IPS-15b (cell line): ENCODE data around the gene ANKRD24.
"Not testable (repeated sequence)": the region's sequence is repeated elsewhere in the genome, so short reads cannot be mapped to it uniquely, and the experiment has no call there.

Experiments
- H3K27me3 ChIP-seq: one replicate; pipeline ENCODE4 v1.6.1; 2013; ENCODE audit warnings: low read length; ENCODE audit not compliant: control insufficient read depth, insufficient read depth
- H3K36me3 ChIP-seq: one replicate; pipeline ENCODE4 v1.6.1; 2013; ENCODE audit warnings: low read length; ENCODE audit not compliant: control insufficient read depth, insufficient read depth
- H3K4me1 ChIP-seq: one replicate; pipeline ENCODE4 v1.6.1; 2013; ENCODE audit warnings: mild to moderate bottlenecking, low read length; ENCODE audit not compliant: control insufficient read depth, insufficient read depth
- H3K4me3 ChIP-seq: one replicate; pipeline ENCODE4 v1.5.1; 2013; ENCODE audit warnings: low read depth, low read length
- H3K9ac ChIP-seq: one replicate; pipeline ENCODE4 v1.6.1; 2013; ENCODE audit warnings: low read depth, mild to moderate bottlenecking, low read length
- H3K9me3 ChIP-seq: one replicate; pipeline ENCODE4 v1.6.1; 2013; ENCODE audit warnings: mild to moderate bottlenecking, low read length; ENCODE audit not compliant: control insufficient read depth, insufficient read depth

ANKRD24 gene

DNA sequence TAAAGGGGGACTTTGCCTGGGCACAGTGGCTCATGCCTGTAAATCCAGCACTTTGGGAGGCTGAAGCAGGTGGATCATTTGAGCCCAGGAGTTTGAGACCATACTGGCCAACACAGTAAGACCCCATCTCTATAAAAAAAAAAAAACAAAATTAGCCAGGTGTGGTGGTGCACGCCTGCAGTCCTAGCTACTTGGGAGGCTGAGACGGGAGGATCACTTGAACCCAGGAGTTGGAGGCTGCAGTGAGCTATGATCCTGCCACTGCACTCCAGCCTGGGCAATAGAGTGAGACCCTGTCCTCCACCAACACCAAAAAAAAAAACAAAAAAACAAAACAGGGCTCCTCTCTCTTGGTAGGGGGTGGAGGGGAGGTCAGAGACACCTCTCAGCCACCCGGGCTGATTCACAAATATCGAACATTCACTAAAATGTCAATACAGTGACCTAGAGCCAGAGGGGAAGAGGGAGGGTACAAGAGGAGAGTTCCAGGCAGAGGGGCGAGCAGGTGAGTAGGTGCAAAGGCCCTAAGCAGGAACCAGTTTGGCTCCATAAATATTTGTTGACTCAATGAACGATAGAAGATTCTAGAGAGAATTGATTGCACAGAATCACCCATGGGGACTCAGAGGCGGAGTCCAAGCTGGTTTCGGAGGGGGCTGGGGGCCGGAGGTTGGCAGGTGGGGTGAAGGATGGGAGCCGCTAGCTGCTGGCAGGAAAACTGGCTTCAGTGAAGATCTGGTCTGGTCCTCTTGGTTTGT is 30.1 kb upstream of the ANKRD24 start:
- H3K4me3 ChIP-seq: no peak overlapping the region
- H3K36me3 ChIP-seq: no peaks in the 10 kb centered on the region
- H3K9me3 ChIP-seq: no peaks in the 10 kb centered on the region
- H3K9ac ChIP-seq: no peak overlapping the region
- no peaks in the 10 kb centered on the region for H3K4me1 ChIP-seq
- H3K27me3 ChIP-seq: no peaks in the 10 kb centered on the region

DNA sequence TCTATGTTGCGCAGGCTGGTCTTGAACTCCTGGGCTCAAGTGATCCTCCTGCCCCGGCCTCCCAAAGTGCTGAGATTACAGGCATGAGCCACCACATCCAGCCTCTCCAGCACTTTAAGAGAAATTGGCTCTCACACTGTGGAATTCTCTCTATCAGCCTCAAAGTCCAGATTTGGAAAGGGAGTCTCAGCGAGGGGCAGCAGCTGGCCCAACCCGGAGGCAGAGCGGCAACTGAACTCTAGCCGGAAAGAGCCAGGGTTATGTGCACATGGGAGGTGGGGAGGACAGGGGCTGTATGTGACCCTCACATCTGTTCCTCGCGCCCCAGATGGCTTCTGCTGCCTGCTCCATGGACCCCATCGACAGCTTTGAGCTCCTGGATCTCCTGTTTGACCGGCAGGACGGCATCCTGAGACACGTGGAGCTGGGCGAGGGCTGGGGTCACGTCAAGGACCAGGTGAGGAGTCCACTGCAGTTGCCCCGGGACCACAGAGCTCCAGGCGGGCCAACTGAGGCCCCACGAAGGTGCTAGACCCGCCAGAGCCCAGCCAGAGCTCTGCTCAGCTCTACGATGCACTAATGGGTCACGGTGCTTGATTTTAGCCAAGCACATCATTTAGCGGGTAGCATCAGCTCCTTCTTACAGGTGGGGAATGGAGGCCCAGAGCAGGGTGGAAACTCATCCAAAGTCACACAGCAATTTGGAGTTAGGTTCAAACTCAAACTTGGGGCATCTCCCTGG is 27.7 kb upstream of the ANKRD24 start:
- Histone ChIP-seq H3K4me1 (no peaks in the 10 kb centered on the region), H3K9me3 (no peaks in the 10 kb centered on the region), H3K36me3 (no peaks in the 10 kb centered on the region), H3K9ac (no peak overlapping the region), H3K27me3 (no peaks in the 10 kb centered on the region), H3K4me3 (no peak overlapping the region)

DNA sequence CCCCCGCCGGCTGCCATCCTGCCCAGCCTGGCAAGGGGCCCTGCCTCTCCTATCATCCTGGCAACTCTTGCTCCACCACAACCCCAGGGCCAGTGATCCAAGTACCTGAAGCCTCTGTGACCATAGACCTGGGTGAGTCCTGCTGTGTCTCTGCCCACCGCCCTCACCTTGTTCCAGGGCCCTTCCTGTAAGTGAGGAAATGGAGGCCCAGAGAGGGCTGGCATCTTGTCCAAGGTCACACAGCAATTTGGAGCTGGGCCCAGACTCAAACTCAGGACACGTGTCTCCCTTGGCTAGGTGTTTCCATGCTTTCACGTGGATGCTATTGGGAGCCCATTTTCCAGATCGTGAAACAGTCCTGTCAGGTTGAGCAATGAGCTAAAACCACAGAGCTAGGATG is 25.3 kb upstream of the ANKRD24 start:
- no peaks in the 10 kb centered on the region for H3K36me3 ChIP-seq
- H3K9me3 ChIP-seq: no peaks in the 10 kb centered on the region
- no peaks in the 10 kb centered on the region for H3K27me3 ChIP-seq
- H3K4me1 ChIP-seq: no peaks in the 10 kb centered on the region
- H3K9ac ChIP-seq: no peak overlapping the region
- no peak overlapping the region for H3K4me3 ChIP-seq

DNA sequence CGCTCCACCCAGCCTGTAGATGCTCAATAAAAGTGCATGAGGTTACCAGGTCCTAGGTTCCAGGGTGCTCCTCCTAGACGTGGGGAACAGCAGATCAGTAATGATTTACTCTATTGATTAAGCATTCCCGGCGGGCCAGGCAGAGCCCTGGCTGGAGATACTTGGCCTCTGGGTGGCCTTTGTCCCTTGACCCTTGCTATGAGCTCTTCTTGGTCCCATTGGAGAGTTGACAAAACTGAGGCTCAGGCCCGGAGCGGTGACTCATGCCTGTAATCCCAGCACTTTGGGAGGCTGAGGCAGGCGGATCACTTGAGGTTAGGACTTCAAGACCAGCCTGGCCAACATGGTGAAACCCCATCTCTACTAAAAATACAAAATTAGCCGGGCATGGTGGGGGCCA is 24.5 kb upstream of the ANKRD24 start:
- not testable (repeated sequence) for H3K9ac ChIP-seq, H3K36me3 ChIP-seq, H3K27me3 ChIP-seq, H3K9me3 ChIP-seq, H3K4me1 ChIP-seq, H3K4me3 ChIP-seq

DNA sequence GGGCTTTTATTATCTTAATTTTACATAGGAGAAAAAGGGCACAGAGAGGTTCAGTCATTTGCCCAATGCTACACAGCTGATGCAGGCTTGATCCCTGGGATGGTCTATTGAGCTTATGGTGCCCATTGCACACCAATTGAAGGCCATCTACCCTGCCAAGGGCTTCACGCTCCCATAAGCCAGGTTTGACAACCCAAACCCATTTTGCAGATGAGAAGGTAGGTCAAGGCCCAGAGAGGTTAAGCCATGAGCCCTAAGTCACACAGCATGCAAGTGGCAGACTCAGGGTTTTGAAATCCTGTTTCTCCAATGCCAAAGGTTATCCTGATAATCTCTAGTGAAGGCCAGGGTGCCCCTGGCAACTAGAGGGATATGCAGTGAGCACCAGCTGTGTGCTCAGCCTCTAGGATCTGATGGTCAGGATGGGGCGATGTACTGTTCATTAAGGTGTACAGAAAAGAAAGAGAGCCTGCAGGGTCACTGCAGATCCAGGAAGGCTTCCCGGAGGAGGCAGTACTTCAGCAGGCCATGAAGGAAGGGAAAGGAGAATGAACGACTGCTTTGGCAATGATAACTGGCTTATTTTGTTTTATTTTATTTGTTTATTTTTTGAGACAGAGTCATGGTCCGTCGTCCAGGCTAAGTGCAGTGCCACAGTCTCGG is 20.9 kb upstream of the ANKRD24 start:
- Histone ChIP-seq H3K4me3 (no peak overlapping the region), H3K27me3 (no peaks in the 10 kb centered on the region), H3K4me1 (no peaks in the 10 kb centered on the region), H3K9ac (no peak overlapping the region), H3K36me3 (no peaks in the 10 kb centered on the region), H3K9me3 (no peaks in the 10 kb centered on the region)

DNA sequence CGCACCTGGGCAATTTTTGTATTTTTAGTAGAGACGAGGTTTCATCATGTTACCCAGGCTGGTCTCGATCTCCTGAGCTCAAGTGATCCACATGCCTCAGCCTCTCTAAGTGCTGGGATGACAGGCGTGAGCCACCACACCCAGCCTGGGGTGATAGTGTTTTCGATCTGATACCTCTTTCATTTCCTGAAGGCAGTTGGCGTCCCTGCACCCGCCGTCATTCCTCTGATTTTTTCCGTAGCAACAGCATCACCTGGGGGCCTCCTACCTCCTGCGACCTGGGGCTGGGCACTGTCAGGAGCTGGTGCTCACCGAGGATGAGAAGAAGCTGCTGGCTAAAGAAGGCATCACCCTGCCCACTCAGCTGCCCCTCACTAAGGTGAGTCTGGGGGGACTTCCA is 18.2 kb upstream of the ANKRD24 start:
- Histone ChIP-seq H3K9me3 (no peaks in the 10 kb centered on the region), H3K9ac (no peak overlapping the region), H3K27me3 (no peaks in the 10 kb centered on the region), H3K36me3 (no peaks in the 10 kb centered on the region), H3K4me3 (no peak overlapping the region), H3K4me1 (no peaks in the 10 kb centered on the region)

DNA sequence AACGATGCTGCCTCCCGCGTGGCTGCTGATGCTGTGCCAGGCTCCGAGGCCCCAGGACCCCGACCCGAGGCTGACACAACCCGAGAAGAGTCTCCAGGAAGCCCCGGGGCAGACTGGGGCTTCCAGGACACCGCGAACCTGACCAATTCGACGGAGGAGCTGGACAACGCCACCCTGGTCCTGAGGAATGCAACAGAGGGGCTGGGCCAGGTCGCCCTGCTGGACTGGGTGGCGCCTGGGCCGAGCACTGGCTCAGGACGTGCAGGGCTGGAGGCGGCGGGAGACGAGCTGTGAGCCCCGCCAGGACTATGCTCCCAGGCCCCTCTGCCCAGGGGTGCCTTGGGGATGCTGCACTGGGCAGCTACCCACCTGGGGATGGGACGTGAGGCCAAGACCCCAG is 10.8 kb upstream of the ANKRD24 start:
- Histone ChIP-seq H3K9ac (no peak overlapping the region), H3K36me3 (peaks cover 2% of the 10 kb centered on the region), H3K27me3 (peaks cover 10% of the 10 kb centered on the region), H3K9me3 (no peaks in the 10 kb centered on the region), H3K4me1 (no peaks in the 10 kb centered on the region), H3K4me3 (no peak overlapping the region)

DNA sequence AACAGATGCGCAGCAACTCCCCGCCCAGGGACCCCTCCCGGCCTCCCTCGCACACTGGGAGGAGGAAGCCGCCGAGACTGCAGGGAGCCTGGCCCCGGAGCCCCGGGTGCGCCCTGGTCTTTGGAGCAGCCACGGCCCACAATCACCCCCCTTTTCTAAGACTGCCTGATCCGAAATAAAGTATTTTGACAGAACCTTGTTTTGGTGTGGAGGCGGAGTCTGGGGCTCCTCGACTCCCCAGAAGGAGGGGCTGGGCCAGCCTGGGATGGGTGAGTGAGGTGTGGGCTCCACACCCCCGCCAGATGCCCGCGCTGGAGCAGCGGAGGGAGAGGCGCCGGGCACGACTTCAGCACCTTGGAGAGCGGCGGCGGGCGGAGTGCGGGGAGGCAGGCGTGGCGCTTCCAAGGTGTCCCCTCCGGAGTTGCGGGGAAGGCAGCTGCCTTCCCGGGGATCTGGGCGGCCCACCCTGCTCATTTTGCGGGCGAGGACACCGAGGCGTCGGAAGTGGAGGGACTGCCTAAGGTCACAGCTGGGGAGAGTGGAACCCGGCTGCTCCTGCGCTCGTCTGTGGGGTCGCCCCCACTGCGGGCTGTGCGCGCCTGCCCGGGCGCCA is 9.5 kb upstream of the ANKRD24 start:
- H3K4me3 ChIP-seq: peak overlapping the region; percentile 41
- no peaks in the 10 kb centered on the region for H3K4me1 ChIP-seq
- peaks cover 2% of the 10 kb centered on the region for H3K36me3 ChIP-seq
- no peaks in the 10 kb centered on the region for H3K9me3 ChIP-seq
- no peak overlapping the region for H3K9ac ChIP-seq
- H3K27me3 ChIP-seq: peaks cover 10% of the 10 kb centered on the region

DNA sequence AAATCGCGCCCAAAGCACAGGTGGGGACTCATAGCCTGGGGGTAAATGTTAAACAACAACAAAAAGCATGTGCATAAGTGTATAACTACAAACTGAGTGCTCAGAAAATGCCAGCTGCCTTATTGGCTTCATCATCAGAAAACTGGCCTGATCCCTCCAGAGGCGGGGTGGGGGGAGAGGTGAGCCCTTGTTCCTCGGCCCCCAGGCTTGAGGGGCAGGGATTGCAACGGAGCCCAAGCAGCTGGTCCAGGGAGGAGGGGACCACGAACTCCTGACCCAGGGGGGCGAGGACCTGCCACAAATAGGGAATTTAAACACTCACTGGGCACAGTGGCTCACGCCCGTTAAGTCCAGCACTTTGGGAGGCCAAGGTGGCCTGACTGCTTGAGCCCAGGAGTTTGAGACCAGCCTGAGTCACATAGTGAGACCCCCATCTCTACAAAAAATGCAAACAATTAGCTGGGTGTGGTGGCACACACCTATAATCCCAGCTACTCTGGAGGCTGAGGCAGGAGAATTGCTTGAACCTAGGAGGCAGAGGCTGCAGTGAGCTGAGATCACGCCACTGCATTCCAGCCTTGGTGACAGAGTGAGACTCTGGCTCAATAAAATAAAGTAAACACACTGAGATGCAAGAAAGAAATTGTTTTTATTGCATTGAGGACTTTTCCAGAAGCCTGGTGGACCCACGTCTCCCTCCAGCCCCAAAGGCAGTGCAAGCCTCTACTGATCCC is 8.8 kb upstream of the ANKRD24 start:
- no peaks in the 10 kb centered on the region for H3K9me3 ChIP-seq
- peaks cover 10% of the 10 kb centered on the region for H3K27me3 ChIP-seq
- H3K4me1 ChIP-seq: no peaks in the 10 kb centered on the region
- peaks cover 2% of the 10 kb centered on the region for H3K36me3 ChIP-seq
- H3K4me3 ChIP-seq: peak overlapping the region; percentile 41
- H3K9ac ChIP-seq: no peak overlapping the region

DNA sequence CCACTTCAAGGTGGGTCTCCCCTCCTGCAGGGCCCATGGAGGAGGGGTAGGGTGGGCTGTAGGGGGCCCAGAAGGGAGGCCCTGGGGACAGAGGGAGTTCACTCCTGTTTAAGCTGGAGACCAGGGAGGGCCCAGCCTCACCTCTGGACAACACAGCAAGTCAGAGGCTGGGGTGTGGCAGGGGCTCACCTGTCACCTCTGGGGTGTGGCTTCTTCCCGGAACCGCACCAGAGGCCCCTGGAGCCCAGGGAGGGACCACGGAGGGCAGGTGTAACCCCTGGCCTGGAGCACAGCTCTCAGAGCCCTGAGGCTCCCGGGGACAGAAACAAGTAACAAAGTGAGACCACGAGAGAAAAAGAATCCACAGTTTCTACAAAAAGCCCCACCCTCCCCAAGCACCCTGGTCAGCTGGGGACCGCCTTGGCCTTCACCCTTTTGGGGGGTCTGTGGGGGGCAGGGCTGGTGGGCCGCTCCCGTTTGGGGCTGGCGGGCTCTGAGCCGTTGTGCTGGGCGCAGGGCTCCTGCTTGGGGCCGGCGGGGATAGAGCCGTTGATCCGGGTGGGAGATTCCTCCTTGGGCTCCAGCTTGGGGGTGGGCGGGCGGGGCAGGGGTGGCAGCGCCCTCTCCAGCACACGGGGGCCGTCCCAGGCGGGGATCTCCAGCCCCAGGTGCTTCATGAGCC is 8.1 kb upstream of the ANKRD24 start:
- peaks cover 10% of the 10 kb centered on the region for H3K27me3 ChIP-seq
- peaks cover 2% of the 10 kb centered on the region for H3K36me3 ChIP-seq
- no peak overlapping the region for H3K9ac ChIP-seq
- H3K4me3 ChIP-seq: no peak overlapping the region
- no peaks in the 10 kb centered on the region for H3K4me1 ChIP-seq
- no peaks in the 10 kb centered on the region for H3K9me3 ChIP-seq
